Heart left ventricle (tissue), 16 donors: ENCODE measurements around the gene IL6. TPM values are rescaled to one million over a fixed set of nuclear protein-coding genes. Genes with fewer than 3 reads are reported as not detected.
A peak's percentile ranks its signal among the peaks of the same experiment; 100 is the strongest.

Experiments
- ATAC-seq, 4 donors: fragments of 200-7000 bp; cut with Tn5 transposase; one replicate each; pipeline ENCODE4 v1.9.1; 2020 to 2022; ENCODE audit warnings: moderate library complexity in 4 of 4, mild to moderate bottlenecking in 3 of 4, moderate number of reproducible peaks in 1 of 4
- DNase-seq, 5 donors: peaks; one replicate each; pipeline ENCODE4 v3.0.0-alpha.2; 2020
- H3K27ac ChIP-seq, 12 donors: fragments of 200-600 bp; sonication (generic) in 4 of 12; one replicate each; pipeline versions ENCODE4 v1.5.0 to v1.8.0; 2016 to 2022; ENCODE audit warnings: mild to moderate bottlenecking in 2 of 12
- H3K27me3 ChIP-seq, 9 donors: fragments of 200-600 bp; sonication (generic) in 2 of 9; one replicate each; pipeline versions ENCODE4 v1.5.1 to v1.8.0; 2016 to 2022; ENCODE audit warnings: mild to moderate bottlenecking in 3 of 9
- H3K36me3 ChIP-seq, 9 donors: fragments of 200-600 bp; sonication (generic) in 2 of 9; one replicate each; pipeline versions ENCODE4 v1.5.0 to v1.8.0; 2018 to 2022; ENCODE audit warnings: mild to moderate bottlenecking in 2 of 9
- H3K4me1 ChIP-seq, 12 donors: fragments of 200-600 bp; sonication (generic) in 4 of 12; one replicate each; pipeline versions ENCODE4 v1.5.0 to v1.8.0; 2016 to 2022; ENCODE audit warnings: mild to moderate bottlenecking in 3 of 12
- H3K4me3 ChIP-seq, 12 donors: fragments of 200-600 bp; sonication (generic) in 4 of 12; one replicate each; pipeline versions ENCODE4 v1.5.0 to v1.8.0; 2017 to 2022; ENCODE audit warnings: mild to moderate bottlenecking in 9 of 12, moderate library complexity in 4 of 12
- H3K9me3 ChIP-seq, 12 donors: fragments of 200-600 bp; sonication (generic) in 4 of 12; one replicate each; pipeline versions ENCODE4 v1.5.0 to v1.8.0; 2016 to 2022; ENCODE audit warnings: mild to moderate bottlenecking in 1 of 12
- CTCF ChIP-seq, 12 donors: fragments of 200-600 bp; sonication (generic) in 4 of 12; IDR thresholded peaks; one replicate each; pipeline versions ENCODE4 v1.5.0 to v1.8.0; 2018 to 2022; ENCODE audit warnings: antibody characterized with exemption in 12 of 12, mild to moderate bottlenecking in 5 of 12
- POLR2A ChIP-seq, 2 donors: fragments of 450-650 bp; IDR thresholded peaks; one replicate each; pipeline ENCODE4 v1.6.1; 2017; ENCODE audit warnings: antibody characterized with exemption in 2 of 2, mild to moderate bottlenecking in 2 of 2, moderate library complexity in 2 of 2
- WGBS, 4 donors: extraction: QIAGEN DNeasy Blood & Tissue Kit in 2 of 4; methylation state at CpG; one replicate each; pipeline versions ENCODE4 v1.1.5 to v1.1.7; 2013 to 2018; 5-methylcytosine and 5-hydroxymethylcytosine counted together
- intact Hi-C, 10 donors: fragments of 100-400 bp; cut with DNase I; formaldehyde crosslinking; loops; one replicate each; pipeline versions ENCODE4 v1.11.1 to v1.14.2; 2022
- polyA plus RNA-seq, 2 donors: library from polyadenylated mRNA; stranded (reverse); fragments of 200-250 nt; gene quantifications; one replicate each; pipeline ENCODE4 v1.2.3, GENCODE V29; 2013
- total RNA-seq, 9 donors: library from RNA; depleted of rRNA in 2 of 9; stranded (reverse); fragments of >200 nt in 2 of 9; fragmentation: NEBNext Ultra II Directional in 3 of 9; extraction: Animal tissue kit (Norgen Biotek cat#: 25700) in 3 of 9; gene quantifications; one replicate each; pipeline versions ENCODE4 v1.1.0 to v1.2.4, GENCODE V29; 2016 to 2023
- donor health status: ischemic (EF 13 %, LVEDD 7.1; RV severe dilation, severe dysfunction).
- donor health status: healthy with polysubstance abuse.
- donor health status: DM: no; HTN: yes; CAD: no.
- donor health status: DM: no; HTN: no; CAD: no.
- donor health status: ischemic (EF 25% LVEDD 6.9; RV normal size, moderate dysfunction).
- donor health status: ischemic (EF 25% LVEDD 5.7; RV mildly dilated, moderate dysfunction).
- donor health status: healthy.
- donor health status: DM: yes; HTN: yes; CAD: no.
- donor health status: ischemic (EF 35%, LVEDD 5.7; RV mildly dilated, moderate dysfunction).
- donor health status: nonischemic (EF 11% LVEDD 7.7; RV severe dilation, severe dysfunction).
- donor health status: DM: yes; HTN: yes; CAD: no.
- donor health status: PGD.
- donor health status: ischemic (EF 29% LVEDD 5.4; RV normal size, mild dysfunction).
- donor health status: nonischemic (EF 23%, LVEDD 6.1; RV moderate dilation, normal function).

IL6 gene
- total and polyA plus RNA-seq, 11 donors: 0.72 to 15.1 (median 1.9) TPM; not detected in 1

DNA sequence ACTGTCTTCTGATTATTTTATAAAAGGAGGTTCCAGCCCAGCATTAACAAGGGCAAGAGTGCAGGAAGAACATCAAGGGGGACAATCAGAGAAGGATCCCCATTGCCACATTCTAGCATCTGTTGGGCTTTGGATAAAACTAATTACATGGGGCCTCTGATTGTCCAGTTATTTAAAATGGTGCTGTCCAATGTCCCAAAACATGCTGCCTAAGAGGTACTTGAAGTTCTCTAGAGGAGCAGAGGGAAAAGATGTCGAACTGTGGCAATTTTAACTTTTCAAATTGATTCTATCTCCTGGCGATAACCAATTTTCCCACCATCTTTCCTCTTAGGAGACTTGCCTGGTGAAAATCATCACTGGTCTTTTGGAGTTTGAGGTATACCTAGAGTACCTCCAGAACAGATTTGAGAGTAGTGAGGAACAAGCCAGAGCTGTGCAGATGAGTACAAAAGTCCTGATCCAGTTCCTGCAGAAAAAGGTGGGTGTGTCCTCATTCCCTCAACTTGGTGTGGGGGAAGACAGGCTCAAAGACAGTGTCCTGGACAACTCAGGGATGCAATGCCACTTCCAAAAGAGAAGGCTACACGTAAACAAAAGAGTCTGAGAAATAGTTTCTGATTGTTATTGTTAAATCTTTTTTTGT is 2.3 kb downstream of the IL6 start:
- Histone ChIP-seq H3K27me3 (no peaks in the 10 kb centered on the region), H3K9me3 (no peaks in the 10 kb centered on the region), H3K36me3 (peaks cover 0 to 7% (median 0%) of the 10 kb centered on the region in 9 donors), H3K4me1 (peaks cover 3 to 51% (median 21%) of the 10 kb centered on the region in 12 donors), H3K4me3 (peak overlapping the region in 1 of 12 donors; percentile 55), H3K27ac (peak overlapping the region in 2 of 12 donors; percentile 70 to 83)
- DNase-seq (no peak), ATAC-seq (no peak)
- TF ChIP-seq CTCF (IDR thresholded peaks at IDR 0.05) (no peak), POLR2A (IDR thresholded peaks at IDR 0.05) (no peak)
- 93 to 97% (median 94%) methylated on average over 3 of the region's 3 CpGs for WGBS, 4 donors
- intact Hi-C loops: loop anchor here in 9 of 10 donors (5.0 to 10.0 kb wide), 6 partner anchors 142 to 615 kb away; no protein-coding TSS in a partner anchor

- Histone ChIP-seq H3K36me3 (peaks cover 0 to 7% (median 0%) of the 10 kb centered on the region in 9 donors), H3K4me1 (peaks cover 3 to 42% (median 21%) of the 10 kb centered on the region in 12 donors), H3K27me3 (no peaks in the 10 kb centered on the region), H3K9me3 (no peaks in the 10 kb centered on the region), H3K27ac (no peak overlapping the region), H3K4me3 (no peak overlapping the region)
- ATAC-seq (no peak), DNase-seq (no peak)
- WGBS, 4 donors: 50 to 91% (median 60%) methylated on average over 2 of the region's 2 CpGs
- TF ChIP-seq POLR2A (IDR thresholded peaks at IDR 0.05): no peak
- no peak for TF ChIP-seq CTCF (IDR thresholded peaks at IDR 0.05)
- intact Hi-C loops: loop anchor here in 2 of 10 donors (5.0 kb wide), 2 partner anchors 132 to 327 kb away; no protein-coding TSS in a partner anchor
Measured at GRCh38 chr7:22730066-22730710, 3.2 kb downstream of the IL6 start.

DNA sequence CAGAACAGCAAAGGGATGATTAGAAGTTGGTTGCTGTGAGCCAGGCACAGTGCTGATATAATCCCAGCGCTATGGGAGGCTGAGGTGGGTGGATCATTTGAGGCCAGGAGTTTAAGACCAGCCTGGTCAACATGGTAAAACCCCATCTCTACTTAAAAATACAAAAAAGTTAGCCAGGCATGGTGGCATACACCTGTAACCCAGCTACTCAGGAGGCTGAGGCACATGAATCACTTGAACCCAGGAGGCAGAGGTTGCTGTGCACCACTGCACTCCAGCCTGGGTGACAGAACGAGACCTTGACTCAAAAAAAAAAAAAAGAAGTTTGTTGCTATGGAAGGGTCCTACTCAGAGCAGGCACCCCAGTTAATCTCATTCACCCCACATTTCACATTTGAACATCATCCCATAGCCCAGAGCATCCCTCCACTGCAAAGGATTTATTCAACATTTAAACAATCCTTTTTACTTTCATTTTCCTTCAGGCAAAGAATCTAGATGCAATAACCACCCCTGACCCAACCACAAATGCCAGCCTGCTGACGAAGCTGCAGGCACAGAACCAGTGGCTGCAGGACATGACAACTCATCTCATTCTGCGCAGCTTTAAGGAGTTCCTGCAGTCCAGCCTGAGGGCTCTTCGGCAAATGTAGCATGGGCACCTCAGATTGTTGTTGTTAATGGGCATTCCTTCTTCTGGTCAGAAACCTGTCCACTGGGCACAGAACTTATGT is 4.1 kb downstream of the IL6 start:
- DNase-seq: no peak
- 82 to 90% (median 89%) methylated on average over 5 of the region's 5 CpGs for WGBS, 4 donors
- intact Hi-C loops: loop anchor here in 2 of 10 donors (5.0 kb wide), 2 partner anchors 131 to 326 kb away; no protein-coding TSS in a partner anchor

More for the DNA sequence above, 4.1 kb downstream of the IL6 start:
- Histone ChIP-seq H3K27ac (peak overlapping the region in 1 of 12 donors; percentile 35), H3K27me3 (no peaks in the 10 kb centered on the region), H3K36me3 (peaks cover 0 to 7% (median 0%) of the 10 kb centered on the region in 9 donors), H3K4me1 (peaks cover 3 to 33% (median 17%) of the 10 kb centered on the region in 12 donors), H3K4me3 (no peak overlapping the region), H3K9me3 (no peaks in the 10 kb centered on the region)
- ATAC-seq: no peak
- TF ChIP-seq CTCF (IDR thresholded peaks at IDR 0.05) (no peak), POLR2A (IDR thresholded peaks at IDR 0.05) (no peak)
